GM13976 (cell line): ENCODE results near the gene C1QL3.

Experiments used
- DNase-seq: peaks from one replicate; pipeline ENCODE4 v3.0.0; 2012; ENCODE audit warnings: low spot score
- in situ Hi-C: fragments of 300-500 bp; cut with MboI; formaldehyde crosslinking; loops from one replicate; pipeline ENCODE4 v1.12.0; 2022; ENCODE audit warnings: low sequenced_read_pairs, mixed read lengths, inconsistent platforms; ENCODE audit not compliant: unreplicated experiment
- TF ChIP-seq, protein P1 (sequence below): IDR thresholded peaks from 2 replicates; pipeline ENCODE4 v1.5.1; 2012; ENCODE audit warnings: borderline replicate concordance, mild to moderate bottlenecking; ENCODE audit not compliant: insufficient read depth; ENCODE audit errors: extremely low read depth, missing control alignments, control extremely low read depth

Gene C1QL3

DNA sequence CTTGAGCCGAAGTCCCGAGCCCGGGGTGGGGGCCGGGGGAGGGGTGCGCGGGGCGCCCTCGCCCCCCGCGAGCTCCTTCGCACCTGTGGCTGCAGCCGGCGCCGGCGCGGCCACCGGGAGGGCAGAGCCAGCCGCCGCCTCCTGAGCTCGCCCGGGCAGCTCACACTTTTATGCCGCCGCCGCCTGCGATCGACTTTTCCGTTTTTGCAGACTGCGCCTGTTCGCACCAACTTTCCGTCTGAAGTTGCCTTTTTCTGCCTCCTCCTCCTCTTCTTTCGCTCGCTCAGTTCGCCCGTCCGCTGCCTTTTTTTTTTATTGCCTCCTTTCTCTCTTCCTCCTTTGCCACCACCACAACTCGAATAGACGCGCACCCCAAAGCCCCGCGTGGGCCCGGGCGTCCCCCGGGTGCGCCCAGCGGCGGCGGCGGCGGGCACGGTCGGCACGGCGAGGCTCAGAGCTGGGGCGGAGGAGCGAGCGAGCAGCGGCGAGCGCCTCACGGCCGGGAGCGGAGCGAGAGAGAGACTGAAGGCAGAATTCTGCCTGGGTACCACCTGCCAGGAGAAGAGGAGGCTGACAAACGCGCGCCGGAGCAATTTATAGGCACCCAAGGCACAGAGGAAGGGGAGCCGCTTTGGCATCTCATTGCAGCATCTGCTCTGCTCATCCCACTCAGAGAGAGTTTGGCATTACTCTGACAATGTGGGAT, at the start of gene C1QL3:
Gene C1QL3, minus strand, starts transcription at position 569 of the 706 bp plus-strand sequence. CDS start 814 bp downstream, outside the sequence.
- peak; percentile 55 for DNase-seq
- TF ChIP-seq, protein P1, sequence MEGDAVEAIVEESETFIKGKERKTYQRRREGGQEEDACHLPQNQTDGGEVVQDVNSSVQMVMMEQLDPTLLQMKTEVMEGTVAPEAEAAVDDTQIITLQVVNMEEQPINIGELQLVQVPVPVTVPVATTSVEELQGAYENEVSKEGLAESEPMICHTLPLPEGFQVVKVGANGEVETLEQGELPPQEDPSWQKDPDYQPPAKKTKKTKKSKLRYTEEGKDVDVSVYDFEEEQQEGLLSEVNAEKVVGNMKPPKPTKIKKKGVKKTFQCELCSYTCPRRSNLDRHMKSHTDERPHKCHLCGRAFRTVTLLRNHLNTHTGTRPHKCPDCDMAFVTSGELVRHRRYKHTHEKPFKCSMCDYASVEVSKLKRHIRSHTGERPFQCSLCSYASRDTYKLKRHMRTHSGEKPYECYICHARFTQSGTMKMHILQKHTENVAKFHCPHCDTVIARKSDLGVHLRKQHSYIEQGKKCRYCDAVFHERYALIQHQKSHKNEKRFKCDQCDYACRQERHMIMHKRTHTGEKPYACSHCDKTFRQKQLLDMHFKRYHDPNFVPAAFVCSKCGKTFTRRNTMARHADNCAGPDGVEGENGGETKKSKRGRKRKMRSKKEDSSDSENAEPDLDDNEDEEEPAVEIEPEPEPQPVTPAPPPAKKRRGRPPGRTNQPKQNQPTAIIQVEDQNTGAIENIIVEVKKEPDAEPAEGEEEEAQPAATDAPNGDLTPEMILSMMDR, result no peak
- in situ Hi-C loops, result no loop called here

DNA sequence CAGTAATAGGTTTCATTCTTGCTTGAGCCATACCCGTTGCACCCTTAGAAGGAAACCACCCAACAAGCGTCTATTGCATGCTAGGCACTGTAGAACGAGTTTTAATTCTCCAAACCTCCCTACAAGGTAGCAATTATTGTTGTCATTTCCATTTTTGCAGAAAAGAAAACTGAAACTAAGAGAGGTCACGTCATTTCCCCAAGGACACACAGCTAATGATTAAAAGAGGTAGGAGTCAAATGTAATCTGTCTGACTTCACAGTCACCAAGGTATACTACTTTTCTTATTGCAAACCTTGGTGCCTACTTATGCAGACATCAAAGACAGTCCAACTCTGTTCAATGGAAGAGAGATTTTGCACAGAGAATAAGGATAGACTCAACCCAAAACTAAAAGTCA, 49.1 kb upstream of the C1QL3 start:
- peak; percentile 35 for DNase-seq
- in situ Hi-C loops, result no loop called here
- TF ChIP-seq, protein P1, result no peak

DNA sequence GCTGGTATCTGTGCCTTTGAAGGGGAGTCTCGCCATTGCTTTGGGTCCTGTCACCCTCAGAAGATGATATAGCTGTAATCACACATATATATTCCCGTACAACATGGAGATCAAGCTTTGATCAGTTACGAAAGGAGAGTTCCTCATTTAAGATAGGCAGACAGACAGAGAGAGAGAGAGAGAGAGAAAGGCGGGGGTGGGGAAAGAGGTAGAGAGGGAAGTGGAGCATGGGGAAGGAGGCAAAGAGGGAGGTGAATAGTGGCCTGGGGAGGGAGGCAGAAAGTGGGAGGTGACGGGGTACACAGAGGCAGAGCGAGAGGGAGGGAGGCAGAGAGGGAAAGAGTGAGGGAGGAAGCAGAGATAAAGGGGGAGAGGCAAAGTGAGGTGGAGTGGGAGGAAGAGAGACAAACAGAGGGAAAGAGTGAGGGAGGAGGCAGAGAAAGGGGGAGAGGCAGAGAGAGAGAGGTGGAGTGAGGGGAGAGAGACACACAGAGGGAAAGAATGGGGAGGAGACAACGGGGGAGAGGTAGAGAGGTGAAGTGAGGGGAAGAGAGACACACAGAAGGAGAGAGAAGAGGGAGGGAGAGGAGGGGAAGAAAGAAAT, 44.6 kb upstream of the C1QL3 start:
- TF ChIP-seq, protein P1, result no peak
- in situ Hi-C loops, result no loop called here
- no peak for DNase-seq

DNA sequence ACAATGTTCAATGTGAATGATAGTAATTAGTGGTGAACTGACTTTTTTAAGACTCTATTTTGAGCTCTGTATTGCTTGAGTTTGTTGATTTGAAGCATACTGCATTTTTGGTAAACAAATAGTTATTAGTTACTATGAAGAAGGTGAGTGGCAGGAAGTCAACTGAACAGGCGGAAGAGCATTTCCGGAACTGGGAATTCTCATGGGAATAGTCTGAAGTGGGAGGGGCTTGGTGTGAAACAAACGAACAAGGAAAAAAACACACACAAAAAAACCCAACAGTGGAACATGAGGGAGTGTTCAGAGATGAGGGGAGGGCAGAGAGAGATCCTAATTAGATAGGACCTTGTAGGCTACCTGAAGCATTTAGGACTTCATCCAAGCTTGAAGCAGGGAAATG, 43.9 kb upstream of the C1QL3 start:
- TF ChIP-seq, protein P1, result no peak
- in situ Hi-C loops, result no loop called here
- no peak for DNase-seq

DNA sequence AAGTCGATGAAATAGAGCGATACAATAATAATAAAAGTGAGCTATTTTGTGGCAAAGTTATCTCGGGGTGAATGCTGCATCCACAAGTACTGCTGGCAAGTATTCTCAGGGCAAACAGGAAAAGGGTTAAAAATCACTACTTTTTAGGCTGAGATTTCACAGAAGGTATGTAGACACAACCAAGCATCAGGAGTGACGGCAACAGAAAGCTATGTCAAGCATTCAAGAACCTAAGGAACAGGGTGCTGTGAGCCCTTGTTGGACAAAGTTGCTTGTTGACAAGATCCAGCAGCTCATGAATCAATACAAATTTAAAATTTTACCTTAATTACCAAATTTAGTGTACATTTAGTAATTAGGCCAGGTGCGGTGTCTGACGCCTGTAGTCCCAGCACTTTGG, 41.2 kb upstream of the C1QL3 start:
- in situ Hi-C loops, result no loop called here
- DNase-seq, result no peak
- TF ChIP-seq, protein P1, result no peak

DNA sequence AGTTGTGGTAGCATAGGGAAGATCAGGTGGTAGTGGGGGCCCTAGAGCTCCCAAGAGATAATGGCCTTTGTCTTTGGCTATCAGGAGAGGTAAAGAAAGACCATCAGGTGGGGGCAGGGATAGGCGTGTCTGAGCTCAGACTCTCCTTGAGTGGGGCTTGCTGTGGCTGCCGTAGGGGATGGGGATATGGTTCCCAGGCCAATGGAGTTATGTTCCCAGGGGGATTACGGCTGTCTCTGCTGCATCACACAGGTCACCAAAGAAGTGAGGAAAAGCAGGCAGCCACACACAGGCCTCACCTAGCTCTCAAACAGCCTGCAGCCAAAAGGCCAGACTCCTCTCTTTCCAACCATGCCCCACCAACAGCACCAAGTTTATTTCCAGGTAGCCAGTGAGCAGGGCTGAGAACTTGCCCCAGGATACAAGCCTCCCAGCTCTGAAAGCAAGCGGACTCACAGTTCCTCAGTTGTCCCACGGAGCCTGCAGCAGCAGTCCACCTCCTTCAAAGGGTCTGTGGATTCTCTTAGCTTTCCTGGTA, 37.6 kb upstream of the C1QL3 start:
- in situ Hi-C loops, result no loop called here
- no peak for DNase-seq
- TF ChIP-seq, protein P1, result no peak
